Brain pericyte (primary cell): ENCODE measurements around the gene RIMBP2.

ENCODE experiments used
- DNase-seq: peaks from one replicate; pipeline ENCODE4 v3.0.0-alpha.2; 2012; ENCODE audit warnings: low read depth, low spot score

Gene RIMBP2

DNA sequence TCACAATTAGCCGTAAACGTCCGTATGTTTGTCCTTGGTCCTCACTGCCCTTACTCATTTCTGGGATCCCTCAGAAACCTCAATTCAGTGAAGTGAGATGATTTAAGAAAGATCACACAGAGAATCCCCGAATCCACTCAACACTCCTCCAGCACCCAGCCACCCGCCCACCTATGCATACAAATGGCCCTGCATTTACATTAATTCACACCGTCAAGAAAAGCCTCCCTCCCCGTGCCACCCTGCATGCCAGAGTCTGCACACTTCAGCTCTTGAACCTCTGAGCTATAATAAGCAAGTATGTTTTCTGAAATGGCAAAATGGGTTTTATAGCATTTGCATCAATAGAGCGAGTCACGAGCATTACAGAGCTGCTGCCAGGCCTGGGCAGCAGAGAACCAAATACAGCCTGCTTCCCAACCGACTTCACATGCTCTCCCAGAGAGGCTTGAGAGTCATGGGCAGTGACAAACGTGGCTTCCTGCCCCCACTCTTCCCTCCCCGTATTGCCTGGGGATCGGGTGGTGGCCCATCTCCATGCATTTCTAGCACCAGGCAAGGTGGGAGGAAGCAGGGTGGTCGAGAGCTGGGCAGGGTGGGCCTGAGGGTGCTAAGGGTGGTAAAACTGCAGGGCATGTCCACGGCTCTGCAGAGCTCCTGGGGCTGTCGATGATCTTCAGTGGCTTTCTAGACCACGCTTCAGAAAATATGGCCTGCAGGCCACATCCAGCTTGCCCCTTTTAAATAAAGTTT is 177.6 kb downstream of the RIMBP2 start:
- no peak for DNase-seq

DNA sequence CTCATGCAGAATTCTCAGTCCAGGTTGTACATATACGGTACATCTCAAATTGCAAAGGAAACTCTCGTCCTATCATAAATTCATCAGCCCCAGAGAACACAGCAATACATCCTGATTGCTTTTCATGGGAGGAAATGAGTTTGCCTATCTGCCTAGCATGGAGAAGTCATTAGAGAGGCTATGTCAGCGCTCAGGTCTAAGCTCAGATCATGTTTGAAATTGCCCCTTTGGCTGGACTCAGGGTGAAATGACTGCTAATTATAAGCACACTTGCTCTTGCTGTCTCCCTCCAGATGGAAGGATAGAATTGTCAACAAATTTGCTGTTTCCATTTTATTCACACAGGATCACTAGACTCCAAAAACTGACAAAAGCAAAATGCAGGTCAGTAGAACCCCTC is 178.4 kb downstream of the RIMBP2 start:
- DNase-seq: no peak

DNA sequence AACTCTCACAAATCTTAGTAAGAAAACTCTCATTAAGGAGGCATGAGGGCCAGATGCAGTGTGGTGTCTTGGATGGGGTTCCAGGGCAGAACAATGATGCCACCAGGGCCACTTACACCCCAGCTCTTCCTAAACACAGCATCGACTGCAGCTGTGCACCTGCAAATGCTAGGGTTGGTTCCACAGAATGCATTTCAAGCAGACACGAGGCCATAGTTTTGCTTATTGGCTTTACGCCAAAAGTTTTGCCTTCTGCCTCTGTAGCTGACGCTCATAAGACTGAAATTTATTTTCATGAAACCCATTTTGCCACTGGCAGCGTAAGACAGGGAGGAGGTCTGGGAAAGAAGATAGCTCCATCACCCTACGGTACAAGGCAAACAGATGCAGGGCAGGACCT is 179.0 kb downstream of the RIMBP2 start:
- DNase-seq: no peak

- no peak for DNase-seq
Observed at GRCh38 chr12:130530429-130530828, 185.7 kb downstream of the RIMBP2 start.

- no peak for DNase-seq
Observed at GRCh38 chr12:130529781-130530180, 186.3 kb downstream of the RIMBP2 start.

DNA sequence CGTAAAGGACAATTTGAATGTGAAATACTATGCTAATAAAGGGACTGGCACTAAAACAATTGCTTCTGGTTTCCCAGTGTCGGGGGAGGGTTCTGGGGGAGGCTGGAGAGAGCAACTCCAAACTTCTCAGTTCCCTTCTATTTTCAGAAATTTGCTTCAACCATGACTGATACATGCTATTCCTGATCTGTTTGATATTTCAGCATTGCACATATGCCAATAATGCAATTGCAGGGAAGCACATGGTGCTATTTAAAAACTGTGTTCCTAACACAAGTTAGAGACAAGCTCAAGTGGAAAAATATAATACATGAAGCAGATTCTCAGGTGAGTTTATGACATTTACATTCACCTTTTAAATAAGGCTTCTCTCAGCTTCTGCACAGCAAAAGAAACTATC is 188.9 kb downstream of the RIMBP2 start:
- no peak for DNase-seq

GRCh38 chr12:130526813-130527212 is 189.3 kb downstream of the RIMBP2 start:
- no peak for DNase-seq

DNA sequence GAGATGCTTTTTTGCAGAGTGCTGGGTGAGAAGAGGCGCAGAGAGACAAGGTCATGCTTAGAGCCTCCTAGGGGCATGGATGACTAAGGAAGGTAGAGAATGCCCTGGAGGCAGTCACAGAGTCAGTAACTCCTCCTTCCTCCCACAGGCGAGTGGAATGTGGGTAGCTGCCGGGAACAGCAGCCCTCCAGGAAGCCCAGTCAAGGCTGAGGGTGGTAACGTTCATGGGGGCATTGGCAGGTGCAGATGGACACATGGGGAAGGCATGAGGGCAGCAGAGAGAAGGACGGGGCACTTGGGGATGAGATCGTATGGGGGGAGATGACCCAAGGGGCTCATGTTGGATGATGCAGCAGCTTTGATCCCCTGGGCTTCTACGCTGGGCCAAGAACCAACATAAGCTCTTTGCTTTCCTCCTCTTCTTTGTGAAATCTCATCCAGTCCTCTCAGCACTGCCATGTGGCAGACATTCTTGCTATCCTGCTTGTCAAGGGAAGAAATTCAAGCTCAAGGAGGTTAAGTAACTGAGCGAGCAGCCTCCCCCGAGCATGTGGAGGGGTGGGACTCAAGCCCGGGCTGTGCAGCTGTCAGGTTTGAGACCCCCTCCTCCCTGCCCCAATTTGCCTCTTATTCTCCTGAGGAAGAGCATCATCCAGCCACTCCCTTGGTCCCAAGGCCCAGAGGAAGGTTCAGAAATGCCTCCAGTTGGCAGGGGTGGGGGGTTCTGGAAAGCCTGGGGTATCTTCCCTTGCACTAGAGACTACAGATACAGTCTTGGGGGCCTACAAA is 190.5 kb downstream of the RIMBP2 start:
- no peak for DNase-seq

GRCh38 chr12:130524759-130525158 is 191.3 kb downstream of the RIMBP2 start:
- no peak for DNase-seq

DNA sequence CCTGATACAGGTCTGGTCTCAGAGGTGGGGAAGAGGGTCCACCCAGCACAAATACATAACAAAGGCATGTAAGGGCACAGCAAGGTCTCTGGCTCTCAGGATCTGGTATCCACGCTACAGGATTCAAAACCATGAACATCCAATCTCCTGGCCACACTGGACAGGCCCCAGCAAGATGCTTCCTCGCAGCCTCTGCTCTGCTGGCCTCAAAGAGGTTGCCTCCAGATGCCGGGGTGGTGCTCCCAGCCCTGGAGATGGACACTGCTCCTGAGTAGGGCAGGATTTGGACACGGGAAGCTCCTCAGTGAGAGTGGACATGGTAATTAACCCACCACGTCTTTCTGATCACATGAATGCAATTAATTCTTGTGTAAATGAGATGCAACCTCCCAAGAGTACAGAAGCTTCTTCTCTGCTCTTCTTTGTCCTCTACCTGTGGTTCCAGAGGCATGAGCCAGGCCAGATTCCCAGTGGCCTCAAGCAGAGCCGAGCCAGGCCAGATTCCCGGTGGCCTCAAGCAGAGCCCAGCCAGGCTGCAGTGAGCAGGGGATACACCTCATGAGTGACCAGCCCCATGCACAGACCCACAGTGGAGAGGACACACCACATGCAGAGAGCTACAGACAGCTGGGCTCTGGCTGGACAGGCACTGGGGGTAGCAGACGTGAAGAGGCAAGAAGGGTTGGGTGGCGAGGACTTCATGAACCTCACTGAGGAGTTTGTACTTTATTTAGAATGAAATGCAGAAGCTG is 192.1 kb downstream of the RIMBP2 start:
- no peak for DNase-seq

GRCh38 chr12:130523208-130523607 is 192.9 kb downstream of the RIMBP2 start:
- DNase-seq: no peak

GRCh38 chr12:130522244-130522834 is 193.8 kb downstream of the RIMBP2 start:
- DNase-seq: no peak

- DNase-seq: no peak
Observed at GRCh38 chr12:130521375-130522124, 194.5 kb downstream of the RIMBP2 start.

- no peak for DNase-seq
Observed at GRCh38 chr12:130520784-130521183, 195.3 kb downstream of the RIMBP2 start.

- no peak for DNase-seq
Observed at GRCh38 chr12:130517588-130517987, 198.5 kb downstream of the RIMBP2 start.

- DNase-seq: no peak
Observed at GRCh38 chr12:130514149-130514551, 201.9 kb downstream of the RIMBP2 start.

GRCh38 chr12:130513556-130513955 is 202.5 kb downstream of the RIMBP2 start:
- no peak for DNase-seq

- DNase-seq: no peak
Observed at GRCh38 chr12:130511285-130511684, 204.8 kb downstream of the RIMBP2 start.

- no peak for DNase-seq
Observed at GRCh38 chr12:130509454-130509853, 206.6 kb downstream of the RIMBP2 start.

GRCh38 chr12:130508847-130509246 is 207.3 kb downstream of the RIMBP2 start:
- no peak for DNase-seq

GRCh38 chr12:130508318-130508717 is 207.8 kb downstream of the RIMBP2 start:
- DNase-seq: no peak
